Neural progenitor cell (in vitro differentiated cells): ENCODE measurements around the gene HTR5A.

ENCODE experiments used
- EZH2 ChIP-seq: fragments of 200-600 bp; sonication (generic); IDR thresholded peaks from 2 replicates; pipeline ENCODE4 v1.6.1; 2017; ENCODE audit warnings: antibody characterized with exemption, mild to moderate bottlenecking, moderate library complexity
- TF ChIP-seq, protein P1 (sequence below): fragments of 200-600 bp; sonication (generic); IDR thresholded peaks from 2 replicates; pipeline ENCODE4 v1.5.1; 2017; ENCODE audit warnings: antibody characterized with exemption, mild to moderate bottlenecking

DNA sequence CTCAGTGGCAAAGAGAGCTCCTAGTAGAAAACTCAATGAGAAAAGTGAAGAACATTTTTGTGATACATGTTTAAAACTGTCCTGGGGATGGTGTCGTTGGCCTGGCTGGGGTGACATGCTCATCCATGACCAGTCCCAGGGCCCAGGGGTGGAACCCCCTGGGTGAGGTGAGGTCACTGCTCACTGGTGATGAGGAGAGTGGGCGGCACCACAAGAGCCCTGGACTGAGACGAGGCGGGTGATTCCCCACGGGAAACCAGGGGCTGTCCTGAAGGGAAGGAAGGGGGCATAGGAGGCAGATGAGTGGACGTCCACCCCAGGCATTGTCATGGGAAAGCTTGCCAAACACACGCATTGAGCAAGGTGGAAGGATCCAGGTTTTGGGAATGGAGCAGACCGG lies 54.6 kb downstream of the HTR5A start:
- TF ChIP-seq, protein P1, sequence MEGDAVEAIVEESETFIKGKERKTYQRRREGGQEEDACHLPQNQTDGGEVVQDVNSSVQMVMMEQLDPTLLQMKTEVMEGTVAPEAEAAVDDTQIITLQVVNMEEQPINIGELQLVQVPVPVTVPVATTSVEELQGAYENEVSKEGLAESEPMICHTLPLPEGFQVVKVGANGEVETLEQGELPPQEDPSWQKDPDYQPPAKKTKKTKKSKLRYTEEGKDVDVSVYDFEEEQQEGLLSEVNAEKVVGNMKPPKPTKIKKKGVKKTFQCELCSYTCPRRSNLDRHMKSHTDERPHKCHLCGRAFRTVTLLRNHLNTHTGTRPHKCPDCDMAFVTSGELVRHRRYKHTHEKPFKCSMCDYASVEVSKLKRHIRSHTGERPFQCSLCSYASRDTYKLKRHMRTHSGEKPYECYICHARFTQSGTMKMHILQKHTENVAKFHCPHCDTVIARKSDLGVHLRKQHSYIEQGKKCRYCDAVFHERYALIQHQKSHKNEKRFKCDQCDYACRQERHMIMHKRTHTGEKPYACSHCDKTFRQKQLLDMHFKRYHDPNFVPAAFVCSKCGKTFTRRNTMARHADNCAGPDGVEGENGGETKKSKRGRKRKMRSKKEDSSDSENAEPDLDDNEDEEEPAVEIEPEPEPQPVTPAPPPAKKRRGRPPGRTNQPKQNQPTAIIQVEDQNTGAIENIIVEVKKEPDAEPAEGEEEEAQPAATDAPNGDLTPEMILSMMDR: no peak
- TF ChIP-seq EZH2: no peak
